Caco-2 (cell line): ENCODE results near the gene OR10G2. TPM values are rescaled to one million over a fixed set of nuclear protein-coding genes. Genes with fewer than 3 reads are reported as not detected.

Experiments
- BruUV-seq: library from RNA; stranded (reverse); fragments of 400-500 nt; replicated peaks from 2 replicates; lab custom pipeline; 2021; lab: Mats Ljungman, UMichigan
- CTCF ChIA-PET: fragments of 300-600 bp; sonication (Branson Sonifier 250); formaldehyde crosslinking; loops from one replicate; lab custom pipeline; 2022; ENCODE audit warnings: antibody characterized with exemption; lab: Charles Lee
- POLR2A ChIA-PET: fragments of 300-600 bp; sonication (Branson Sonifier 250); formaldehyde crosslinking; loops from one replicate; lab custom pipeline; 2022; ENCODE audit warnings: antibody characterized with exemption; lab: Charles Lee
- DNase-seq, 2 experiments: peaks; one replicate each; pipeline versions ENCODE4 v3.0.0 to v3.0.0-alpha.2; 2020 to 2022
- H3K27me3 ChIP-seq: replicated peaks from 2 replicates; pipeline ENCODE4 v1.6.0; 2011; ENCODE audit warnings: low read length; ENCODE audit not compliant: control insufficient read depth, insufficient read depth
- H3K36me3 ChIP-seq: 2 replicates; pipeline ENCODE4 v1.5.1; 2011; ENCODE audit warnings: low read length; ENCODE audit not compliant: control insufficient read depth, insufficient read depth
- H3K4me1 ChIP-seq: fragments of 250-450 bp; sonication (Bioruptor Pico); 2 replicates; pipeline ENCODE4 v1.5.1; 2020; ENCODE audit warnings: mild to moderate bottlenecking
- H3K4me3 ChIP-seq: 2 replicates; pipeline ENCODE4 v1.5.1; 2011; ENCODE audit warnings: low read depth, mild to moderate bottlenecking, control low read depth, low read length
- H3K9me3 ChIP-seq: fragments of 250-450 bp; sonication (Bioruptor Pico); 2 replicates; pipeline ENCODE4 v1.5.1; 2020; ENCODE audit warnings: mild to moderate bottlenecking, moderate library complexity
- H3K27ac Mint-ChIP-seq: one replicate; pipeline ENCODE4 v1.8.0; 2022; ENCODE audit warnings: mixed read lengths; ENCODE audit not compliant: unreplicated experiment
- H3K27me3 Mint-ChIP-seq: one replicate; pipeline ENCODE4 v1.8.0; 2022; ENCODE audit warnings: mixed read lengths; ENCODE audit not compliant: insufficient read depth, unreplicated experiment
- H3K36me3 Mint-ChIP-seq: one replicate; pipeline ENCODE4 v1.8.0; 2022; ENCODE audit warnings: mild to moderate bottlenecking, mixed read lengths; ENCODE audit not compliant: insufficient read depth, unreplicated experiment
- H3K4me1 Mint-ChIP-seq: one replicate; pipeline ENCODE4 v1.8.0; 2022; ENCODE audit warnings: low read depth, mixed read lengths; ENCODE audit not compliant: unreplicated experiment
- H3K4me3 Mint-ChIP-seq: one replicate; pipeline ENCODE4 v1.8.0; 2022; ENCODE audit warnings: mild to moderate bottlenecking, moderate library complexity, mixed read lengths; ENCODE audit not compliant: unreplicated experiment
- H3K9me3 Mint-ChIP-seq: one replicate; pipeline ENCODE4 v1.8.0; 2022; ENCODE audit warnings: mixed read lengths; ENCODE audit not compliant: unreplicated experiment
- intact Hi-C: fragments of 100-400 bp; cut with micrococcal nuclease; formaldehyde crosslinking; loops from one replicate; pipeline ENCODE4 v1.10.0; 2022; ENCODE audit not compliant: unreplicated experiment
- total RNA-seq: library from RNA; stranded (reverse); gene quantifications from 2 replicates; pipeline ENCODE4 v1.2.3, GENCODE V29; 2022
- TF ChIP-seq, protein P1 (sequence below), 2 experiments: fragments of 200-600 bp in 1 of 2; IDR thresholded peaks; 1 replicate in 1 of 2; 2 replicates in 1 of 2; pipeline versions ENCODE4 v1.5.1 to v1.8.0; 2011 to 2022; ENCODE audit warnings: antibody characterized with exemption in 1 of 2, control low read depth in 1 of 2, inconsistent platforms in 1 of 2, low read depth in 1 of 2, low read length in 1 of 2, mild to moderate bottlenecking in 1 of 2, moderate library complexity in 1 of 2; ENCODE audit not compliant: insufficient read depth in 1 of 2, severe bottlenecking in 1 of 2, unreplicated experiment in 1 of 2

OR10G2 gene
- total RNA-seq, 1 experiment from 2014 or later, result not detected

DNA sequence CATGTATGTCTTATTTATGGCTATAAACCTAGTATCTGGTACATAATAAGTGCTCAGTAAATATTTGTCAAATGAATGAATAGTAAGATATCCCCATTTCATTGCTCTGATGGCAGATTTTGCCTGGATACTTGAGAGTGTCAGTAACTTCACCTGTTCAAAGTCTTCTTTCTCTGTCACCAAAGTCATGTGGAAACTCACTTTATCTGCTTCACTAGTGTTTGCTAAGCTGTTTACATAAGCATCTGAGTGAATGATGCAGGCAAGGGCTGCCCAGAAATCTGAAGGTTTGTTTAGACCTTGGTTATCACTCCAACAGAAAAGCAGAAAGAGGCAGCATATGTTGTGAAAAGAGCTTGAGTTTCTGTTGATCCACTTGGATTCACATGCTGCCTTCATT, 34.5 kb upstream of the OR10G2 start:
- POLR2A ChIA-PET, result no interaction called here
- Mint-ChIP-seq H3K27ac (peak overlapping the region; percentile 69), H3K9me3 (peaks cover under 1% of the 10 kb centered on the region), H3K4me1 (peaks cover 17% of the 10 kb centered on the region), H3K36me3 (no peaks in the 10 kb centered on the region), H3K4me3 (no peak overlapping the region), H3K27me3 (no peaks in the 10 kb centered on the region)
- CTCF ChIA-PET, result no interaction called here
- Histone ChIP-seq H3K4me1 (peaks cover 16% of the 10 kb centered on the region), H3K4me3 (no peak overlapping the region), H3K27me3 (no peaks in the 10 kb centered on the region), H3K9me3 (no peaks in the 10 kb centered on the region), H3K36me3 (no peaks in the 10 kb centered on the region)
- DNase-seq, result peak in 1 of 2 experiments; percentile 18
- BruUV-seq, result no TSS peak
- TF ChIP-seq, protein P1, sequence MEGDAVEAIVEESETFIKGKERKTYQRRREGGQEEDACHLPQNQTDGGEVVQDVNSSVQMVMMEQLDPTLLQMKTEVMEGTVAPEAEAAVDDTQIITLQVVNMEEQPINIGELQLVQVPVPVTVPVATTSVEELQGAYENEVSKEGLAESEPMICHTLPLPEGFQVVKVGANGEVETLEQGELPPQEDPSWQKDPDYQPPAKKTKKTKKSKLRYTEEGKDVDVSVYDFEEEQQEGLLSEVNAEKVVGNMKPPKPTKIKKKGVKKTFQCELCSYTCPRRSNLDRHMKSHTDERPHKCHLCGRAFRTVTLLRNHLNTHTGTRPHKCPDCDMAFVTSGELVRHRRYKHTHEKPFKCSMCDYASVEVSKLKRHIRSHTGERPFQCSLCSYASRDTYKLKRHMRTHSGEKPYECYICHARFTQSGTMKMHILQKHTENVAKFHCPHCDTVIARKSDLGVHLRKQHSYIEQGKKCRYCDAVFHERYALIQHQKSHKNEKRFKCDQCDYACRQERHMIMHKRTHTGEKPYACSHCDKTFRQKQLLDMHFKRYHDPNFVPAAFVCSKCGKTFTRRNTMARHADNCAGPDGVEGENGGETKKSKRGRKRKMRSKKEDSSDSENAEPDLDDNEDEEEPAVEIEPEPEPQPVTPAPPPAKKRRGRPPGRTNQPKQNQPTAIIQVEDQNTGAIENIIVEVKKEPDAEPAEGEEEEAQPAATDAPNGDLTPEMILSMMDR (IDR thresholded peaks at IDR 0.05; ENCODE audit: insufficient read depth in 1 of 2, low read depth in 1 of 2, low read length in 1 of 2, severe bottlenecking in 1 of 2, unreplicated experiment in 1 of 2), result no peak
- intact Hi-C loops, result loop anchor here (2.0 kb wide), 1 partner anchor 26 kb away; no protein-coding TSS in a partner anchor

DNA sequence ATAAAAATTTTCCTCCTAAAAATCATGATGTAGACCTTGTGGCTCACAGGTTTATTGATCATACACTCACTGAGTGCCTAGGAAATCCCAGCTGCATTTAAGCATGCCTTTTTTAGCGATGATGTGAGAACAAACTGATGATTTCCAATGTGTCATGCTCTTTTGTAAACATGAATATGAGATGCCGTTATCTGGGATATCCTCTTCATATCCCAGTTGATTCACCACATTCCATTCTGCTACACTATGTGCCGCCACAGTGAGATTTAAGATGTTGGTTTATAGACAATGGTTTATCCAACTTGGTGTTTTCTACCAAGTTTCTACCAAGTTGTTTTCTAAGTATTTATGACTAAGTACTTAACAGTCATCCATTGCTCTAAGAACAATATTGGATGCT, 33.6 kb upstream of the OR10G2 start:
- Mint-ChIP-seq H3K4me3 (no peak overlapping the region), H3K27me3 (no peaks in the 10 kb centered on the region), H3K9me3 (no peaks in the 10 kb centered on the region), H3K36me3 (no peaks in the 10 kb centered on the region), H3K4me1 (peaks cover 17% of the 10 kb centered on the region), H3K27ac (no peak overlapping the region)
- TF ChIP-seq, protein P1 (IDR thresholded peaks at IDR 0.05; ENCODE audit: insufficient read depth in 1 of 2, low read depth in 1 of 2, low read length in 1 of 2, severe bottlenecking in 1 of 2, unreplicated experiment in 1 of 2), result no peak
- Histone ChIP-seq H3K9me3 (no peaks in the 10 kb centered on the region), H3K4me1 (peaks cover 16% of the 10 kb centered on the region), H3K36me3 (no peaks in the 10 kb centered on the region), H3K4me3 (no peak overlapping the region), H3K27me3 (no peaks in the 10 kb centered on the region)
- no peak for DNase-seq
- ChIA-PET CTCF (no interaction called here), POLR2A (no interaction called here)
- no TSS peak for BruUV-seq
- intact Hi-C loops, result loop anchor here (2.0 kb wide), 1 partner anchor 26 kb away; no protein-coding TSS in a partner anchor

DNA sequence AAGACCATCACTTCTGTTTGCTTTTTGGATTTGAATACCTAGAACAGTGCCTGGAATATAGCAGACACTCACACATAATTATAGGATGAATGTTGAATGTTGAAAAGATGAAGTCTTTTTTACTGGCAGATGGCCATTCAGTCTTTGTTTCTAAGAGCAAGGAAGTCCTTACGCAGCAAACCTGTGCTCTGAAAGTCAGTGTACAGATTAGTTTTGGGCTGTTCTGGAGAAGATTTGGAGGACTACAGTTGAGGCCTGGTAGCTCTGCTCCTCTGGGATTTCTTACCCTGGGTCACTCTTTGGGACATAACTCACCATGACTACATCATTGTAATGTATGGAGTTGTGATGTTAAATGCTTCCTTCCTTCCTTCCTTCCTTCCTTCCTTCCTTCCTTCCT, 22.2 kb upstream of the OR10G2 start:
- ChIA-PET POLR2A (no interaction called here), CTCF (no interaction called here)
- no peaks in the 10 kb centered on the region for H3K27me3 ChIP-seq
- Mint-ChIP-seq H3K27ac (no peak overlapping the region), H3K4me1 (no peaks in the 10 kb centered on the region), H3K36me3 (no peaks in the 10 kb centered on the region), H3K4me3 (no peak overlapping the region), H3K27me3 (peaks cover 3% of the 10 kb centered on the region), H3K9me3 (no peaks in the 10 kb centered on the region)
- intact Hi-C loops, result no loop called here
- TF ChIP-seq, protein P1 (IDR thresholded peaks at IDR 0.05; ENCODE audit: insufficient read depth in 1 of 2, low read depth in 1 of 2, low read length in 1 of 2, severe bottlenecking in 1 of 2, unreplicated experiment in 1 of 2), result no peak
- no peak overlapping the region for H3K4me3 ChIP-seq
- no peaks in the 10 kb centered on the region for H3K36me3 ChIP-seq
- H3K4me1 ChIP-seq, result no peaks in the 10 kb centered on the region
- H3K9me3 ChIP-seq, result no peaks in the 10 kb centered on the region
- no peak for DNase-seq
- no TSS peak for BruUV-seq
